Sciatic nerve (tissue), 2 donors: Measurements from ENCODE around the gene ITGB4. TPM values are rescaled to one million over a fixed set of nuclear protein-coding genes. Genes with fewer than 3 reads are reported as not detected.

Experiments
- ATAC-seq: fragments of 200-7000 bp; cut with Tn5 transposase; one replicate; pipeline ENCODE4 v1.9.1; 2020; ENCODE audit warnings: mild to moderate bottlenecking, moderate library complexity
- DNase-seq: peaks from one replicate; pipeline ENCODE4 v3.0.0-alpha.2; 2020; ENCODE audit warnings: low spot score
- intact Hi-C: fragments of 100-400 bp; cut with DNase I; formaldehyde crosslinking; loops from one replicate; pipeline ENCODE4 v1.14.2; 2022
- total RNA-seq: library from RNA; stranded (reverse); fragmentation: NEBNext Ultra II Directional; extraction: Animal tissue kit (Norgen Biotek cat#: 25700); gene quantifications from one replicate; pipeline ENCODE4 v1.2.1, GENCODE V29; 2021
- donor health status: DM: no; HTN: no; CAD: no.
- donor health status: DM: no; HTN: no; CAD: no.

The ITGB4 gene
- total RNA-seq, 1 donor from 2014 or later = 469 TPM

GRCh38 chr17:75724016-75725003 is 3.1 kb downstream of the ITGB4 start:
- DNase-seq (no peak), ATAC-seq (no peak)
- intact Hi-C loops = no loop called here

- DNase-seq (no peak), ATAC-seq (no peak)
- intact Hi-C loops = no loop called here
These were observed 4.2 kb downstream of the ITGB4 start for GRCh38 chr17:75725504-75725903.

DNA sequence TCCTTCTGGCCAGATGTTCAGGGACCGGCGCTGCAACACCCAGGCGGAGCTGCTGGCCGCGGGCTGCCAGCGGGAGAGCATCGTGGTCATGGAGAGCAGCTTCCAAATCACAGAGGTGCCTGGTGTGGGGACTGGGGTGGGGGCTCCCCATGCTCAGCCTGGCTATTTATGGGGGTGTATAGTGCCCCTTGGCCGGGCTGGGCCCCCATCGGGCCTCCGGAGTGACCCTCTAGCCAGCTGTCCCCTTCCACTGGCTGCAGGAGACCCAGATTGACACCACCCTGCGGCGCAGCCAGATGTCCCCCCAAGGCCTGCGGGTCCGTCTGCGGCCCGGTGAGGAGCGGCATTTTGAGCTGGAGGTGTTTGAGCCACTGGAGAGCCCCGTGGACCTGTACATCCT is 6.1 kb downstream of the ITGB4 start:
- intact Hi-C loops = no loop called here
- DNase-seq = no peak

GRCh38 chr17:75729351-75729750 is 8.1 kb downstream of the ITGB4 start:
- DNase-seq (no peak), ATAC-seq (no peak)
- intact Hi-C loops = no loop called here

More for the DNA sequence above, 6.1 kb downstream of the ITGB4 start:
- no peak for ATAC-seq

GRCh38 chr17:75730065-75730464 is 8.8 kb downstream of the ITGB4 start:
- DNase-seq (no peak), ATAC-seq (no peak)
- intact Hi-C loops = no loop called here

GRCh38 chr17:75731086-75731715 is 9.9 kb downstream of the ITGB4 start:
- no peak for DNase-seq
- intact Hi-C loops = no loop called here
- ATAC-seq = peak; percentile 8

- ATAC-seq = no peak
- intact Hi-C loops = no loop called here
- DNase-seq = no peak
These were observed 10.6 kb downstream of the ITGB4 start for GRCh38 chr17:75731716-75732498.

DNA sequence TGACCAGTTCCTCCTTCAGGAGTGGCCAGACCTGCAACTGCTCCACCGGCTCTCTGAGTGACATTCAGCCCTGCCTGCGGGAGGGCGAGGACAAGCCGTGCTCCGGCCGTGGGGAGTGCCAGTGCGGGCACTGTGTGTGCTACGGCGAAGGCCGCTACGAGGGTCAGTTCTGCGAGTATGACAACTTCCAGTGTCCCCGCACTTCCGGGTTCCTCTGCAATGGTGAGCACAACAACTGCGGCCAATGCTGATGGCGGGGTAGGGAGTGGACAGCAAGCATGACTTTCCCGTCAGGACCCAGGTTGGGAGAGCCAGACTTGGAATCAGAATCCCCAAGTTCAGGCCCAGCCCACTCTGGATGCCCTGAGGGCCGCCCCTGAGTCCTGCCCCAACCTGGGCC is 12.2 kb downstream of the ITGB4 start:
- ATAC-seq (no peak), DNase-seq (no peak)
- intact Hi-C loops = no loop called here

- ATAC-seq (no peak), DNase-seq (no peak)
- intact Hi-C loops = no loop called here
These were observed 13.5 kb downstream of the ITGB4 start for GRCh38 chr17:75734674-75735294.

DNA sequence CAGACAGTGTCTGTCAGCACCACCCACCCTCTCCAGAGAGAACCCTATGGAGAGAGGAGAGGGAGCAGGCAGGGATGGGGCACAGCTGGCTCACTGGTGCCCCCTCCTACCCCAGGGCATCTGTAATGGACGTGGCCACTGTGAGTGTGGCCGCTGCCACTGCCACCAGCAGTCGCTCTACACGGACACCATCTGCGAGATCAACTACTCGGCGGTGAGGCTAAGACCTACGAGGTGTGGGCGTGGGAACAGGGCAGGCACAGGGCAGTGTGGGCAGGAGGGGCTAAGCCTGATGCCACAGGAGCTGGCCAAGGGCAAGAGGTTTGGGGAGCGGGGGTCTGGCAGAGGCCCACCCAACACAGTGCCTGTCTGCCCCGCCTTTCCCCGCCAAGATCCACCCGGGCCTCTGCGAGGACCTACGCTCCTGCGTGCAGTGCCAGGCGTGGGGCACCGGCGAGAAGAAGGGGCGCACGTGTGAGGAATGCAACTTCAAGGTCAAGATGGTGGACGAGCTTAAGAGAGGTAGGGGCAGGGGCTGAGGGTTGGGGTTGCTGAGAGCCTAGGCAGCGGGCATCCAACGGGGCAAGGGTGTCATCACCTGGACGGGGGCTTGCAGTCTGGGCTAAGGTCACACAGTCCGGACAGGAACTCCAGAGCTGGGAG is 15.0 kb downstream of the ITGB4 start:
- ATAC-seq (no peak), DNase-seq (no peak)
- intact Hi-C loops = no loop called here

DNA sequence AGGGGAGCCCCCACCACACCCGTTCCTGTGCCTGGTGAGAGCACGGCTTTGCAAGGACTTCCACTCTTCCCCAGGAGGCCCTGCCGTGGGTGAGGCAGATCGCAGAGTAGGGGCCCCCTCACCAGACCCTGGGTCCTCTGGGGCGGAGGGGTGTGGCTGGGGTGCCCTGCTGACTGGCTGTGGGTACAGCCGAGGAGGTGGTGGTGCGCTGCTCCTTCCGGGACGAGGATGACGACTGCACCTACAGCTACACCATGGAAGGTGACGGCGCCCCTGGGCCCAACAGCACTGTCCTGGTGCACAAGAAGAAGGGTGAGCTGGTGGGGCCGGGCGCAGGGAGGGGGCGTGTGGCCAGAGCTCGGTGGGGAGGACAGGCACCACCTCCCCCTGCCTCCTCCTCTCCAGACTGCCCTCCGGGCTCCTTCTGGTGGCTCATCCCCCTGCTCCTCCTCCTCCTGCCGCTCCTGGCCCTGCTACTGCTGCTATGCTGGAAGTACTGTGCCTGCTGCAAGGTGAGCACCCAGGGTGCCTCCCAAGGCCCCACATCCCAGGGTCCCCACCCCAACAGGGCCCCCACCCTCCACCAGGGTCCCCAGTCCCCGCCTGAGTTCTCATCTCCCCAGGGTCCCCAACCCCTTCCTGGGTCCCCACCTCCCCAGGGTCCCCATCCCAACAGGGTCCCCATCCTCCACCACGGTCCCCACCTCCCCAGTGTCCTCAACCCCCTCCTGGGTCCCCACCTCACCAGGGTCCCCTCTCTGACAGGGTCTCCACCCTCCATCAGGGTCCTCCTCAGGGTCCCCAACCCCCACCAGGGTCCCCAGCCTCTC is 16.1 kb downstream of the ITGB4 start:
- intact Hi-C loops = no loop called here
- DNase-seq (no peak), ATAC-seq (no peak)

GRCh38 chr17:75738218-75738802 is 17.1 kb downstream of the ITGB4 start:
- intact Hi-C loops = no loop called here
- peak; percentile 53 for ATAC-seq
- peak; percentile 73 for DNase-seq

DNA sequence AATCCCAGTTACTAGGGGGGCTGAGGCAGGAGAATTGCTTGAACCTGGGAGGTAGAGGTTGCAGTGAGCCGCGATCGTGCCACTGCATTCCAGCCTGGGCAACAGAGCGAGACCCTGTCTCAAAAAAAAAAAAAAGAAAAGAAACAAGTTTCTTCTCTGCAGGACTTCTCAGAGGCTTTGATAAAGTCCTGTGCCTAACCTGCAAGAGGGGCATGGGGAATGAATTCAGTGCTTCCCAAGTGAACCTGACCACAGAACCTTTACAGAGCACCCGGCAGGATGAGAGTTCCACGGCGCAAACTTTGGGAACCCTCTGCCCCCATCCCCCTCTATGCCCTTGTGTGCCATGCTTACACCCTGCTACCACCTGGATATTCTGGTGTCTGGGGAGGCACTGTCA is 17.9 kb downstream of the ITGB4 start:
- ATAC-seq = no peak
- intact Hi-C loops = no loop called here
- DNase-seq = no peak

DNA sequence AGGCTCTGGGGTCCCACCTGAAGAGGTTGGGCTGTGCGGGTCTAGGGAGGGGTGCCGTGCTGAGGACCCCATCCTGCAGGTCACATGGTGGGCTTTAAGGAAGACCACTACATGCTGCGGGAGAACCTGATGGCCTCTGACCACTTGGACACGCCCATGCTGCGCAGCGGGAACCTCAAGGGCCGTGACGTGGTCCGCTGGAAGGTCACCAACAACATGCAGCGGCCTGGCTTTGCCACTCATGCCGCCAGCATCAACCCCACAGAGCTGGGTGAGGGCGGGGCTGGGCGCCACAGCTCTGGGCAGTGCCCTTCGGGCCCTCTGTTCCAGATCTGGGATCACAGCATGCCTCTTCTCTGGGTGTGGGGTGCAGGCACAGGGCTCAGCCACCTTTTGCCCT is 18.5 kb downstream of the ITGB4 start:
- intact Hi-C loops = no loop called here
- no peak for DNase-seq
- no peak for ATAC-seq

DNA sequence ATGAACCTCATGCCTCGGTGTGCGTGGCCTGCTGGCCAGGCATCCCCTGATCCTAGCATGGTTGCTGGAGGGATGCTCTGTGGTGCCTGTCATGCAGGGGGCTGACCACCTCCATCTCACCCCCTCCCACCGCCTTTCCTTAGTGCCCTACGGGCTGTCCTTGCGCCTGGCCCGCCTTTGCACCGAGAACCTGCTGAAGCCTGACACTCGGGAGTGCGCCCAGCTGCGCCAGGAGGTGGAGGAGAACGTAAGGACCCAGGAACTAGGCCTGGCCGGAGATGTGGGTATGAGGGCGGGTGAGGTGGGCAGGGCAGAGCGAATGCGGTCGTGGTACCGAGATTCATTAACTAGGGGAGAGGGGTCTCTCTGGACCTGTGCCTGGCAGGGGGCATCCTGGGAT is 19.0 kb downstream of the ITGB4 start:
- ATAC-seq (no peak), DNase-seq (no peak)
- intact Hi-C loops = no loop called here

GRCh38 chr17:75740631-75741077 is 19.4 kb downstream of the ITGB4 start:
- intact Hi-C loops = no loop called here
- DNase-seq = no peak
- no peak for ATAC-seq

GRCh38 chr17:75742337-75742736 is 21.1 kb downstream of the ITGB4 start:
- DNase-seq (no peak), ATAC-seq (no peak)
- intact Hi-C loops = no loop called here
